K562 (cell line): Measurements from ENCODE around the gene GPR3. TPM values are rescaled to one million over a fixed set of nuclear protein-coding genes. Genes with fewer than 3 reads are reported as not detected.

Experiments used
- ATAC-seq: fragments of 200-7000 bp; cut with Tn5 transposase; 3 replicates; pipeline ENCODE4 v1.9.1; 2020; ENCODE audit warnings: moderate library complexity
- BruUV-seq: library from RNA; stranded (reverse); fragments of 400-500 nt; replicated peaks from 2 replicates; lab custom pipeline; 2021; lab: Mats Ljungman, UMichigan
- CTCF ChIA-PET: fragments of 300-600 bp; formaldehyde crosslinking; extraction: SDS; loops from one replicate; lab custom pipeline; 2021; ENCODE audit warnings: low intra/inter-chr PET ratio; lab: Yijun Ruan, JAX
- POLR2A ChIA-PET: fragments of 300-600, 350-650 bp; sonication (Branson Sonifier 250); formaldehyde crosslinking; extraction: SDS; loops from one replicate; lab custom pipeline; 2021; ENCODE audit warnings: antibody characterized with exemption, inconsistent platforms; lab: Yijun Ruan, JAX
- DNase-seq, 4 experiments: peaks; one replicate each; pipeline versions ENCODE4 v3.0.0 to v3.0.0-alpha.2; 2011 to 2018; ENCODE audit warnings: low spot score in 3 of 4, mixed read lengths in 3 of 4; ENCODE audit errors: extremely low read depth in 1 of 4
- FAIRE-seq: peaks from 2 replicates; lab custom pipeline; 2011; peaks lifted over from hg19 to GRCh38; lab: Jason Lieb, UNC
- H2AFZ ChIP-seq: 2 replicates; pipeline ENCODE4 v1.6.0; 2011; ENCODE audit warnings: low read depth, low read length, control low read depth, inconsistent platforms
- H3K27ac ChIP-seq: fragments of 200-600 bp; 3 replicates; pipeline ENCODE4 v1.8.0; 2011; ENCODE audit warnings: low read depth, mild to moderate bottlenecking, control low read depth, inconsistent platforms, low read length, moderate library complexity, mixed read lengths; ENCODE audit errors: extremely low read depth
- H3K27me3 ChIP-seq, 2 experiments: fragments of 300-600 bp in 1 of 2; 2 replicates in 1 of 2; 3 replicates in 1 of 2; pipeline versions ENCODE4 v1.6.0 to v1.8.0; 2011; ENCODE audit warnings: inconsistent platforms in 2 of 2, low read length in 2 of 2, mild to moderate bottlenecking in 1 of 2, mixed read lengths in 1 of 2, moderate library complexity in 1 of 2; ENCODE audit not compliant: control insufficient read depth in 2 of 2, insufficient read depth in 2 of 2
- H3K36me3 ChIP-seq: fragments of 300-600 bp; 3 replicates; pipeline ENCODE4 v1.8.0; 2011; ENCODE audit warnings: mild to moderate bottlenecking, low read length, inconsistent platforms; ENCODE audit not compliant: control insufficient read depth, insufficient read depth
- H3K4me1 ChIP-seq, 2 experiments: fragments of 200-600 bp in 1 of 2; replicated peaks in 1 of 2; 2 replicates in 1 of 2; 3 replicates in 1 of 2; pipeline versions ENCODE4 v1.5.1 to v1.8.0; 2011; ENCODE audit warnings: inconsistent platforms in 2 of 2, low read length in 2 of 2, mild to moderate bottlenecking in 1 of 2, mixed read lengths in 1 of 2, moderate library complexity in 1 of 2; ENCODE audit not compliant: control insufficient read depth in 2 of 2, insufficient read depth in 2 of 2
- H3K4me2 ChIP-seq: 2 replicates; pipeline ENCODE4 v1.6.1; 2011; ENCODE audit warnings: low read length, control low read depth, inconsistent platforms, mixed read lengths; ENCODE audit not compliant: insufficient read depth
- H3K4me3 ChIP-seq: fragments of 200-600 bp; sonication (generic), shearing (Covaris generic); 2 replicates; pipeline ENCODE4 v1.5.1; 2016; ENCODE audit warnings: control low read depth, inconsistent platforms
- H3K79me2 ChIP-seq: fragments of 200-600 bp; 3 replicates; pipeline ENCODE4 v1.8.0; 2011; ENCODE audit warnings: low read length, inconsistent platforms; ENCODE audit not compliant: control insufficient read depth, insufficient read depth
- H3K9ac ChIP-seq, 2 experiments: 2 replicates each; pipeline versions ENCODE4 v1.6.0 to v1.6.1; 2011; ENCODE audit warnings: low read depth in 2 of 2, low read length in 2 of 2, control low read depth in 1 of 2, inconsistent platforms in 1 of 2, mild to moderate bottlenecking in 1 of 2, mixed read lengths in 1 of 2; ENCODE audit not compliant: insufficient read depth in 1 of 2
- H3K9me1 ChIP-seq: one replicate; pipeline ENCODE4 v1.6.0; 2011; ENCODE audit warnings: inconsistent platforms, mild to moderate bottlenecking, low read length, moderate library complexity; ENCODE audit not compliant: control insufficient read depth, insufficient read depth
- H3K9me3 ChIP-seq: replicated peaks from 2 replicates; pipeline ENCODE4 v1.5.1; 2011; ENCODE audit warnings: low read depth, low read length, inconsistent platforms; ENCODE audit not compliant: control insufficient read depth, insufficient read depth
- H4K20me1 ChIP-seq: replicated peaks from 2 replicates; pipeline ENCODE4 v1.6.1; 2011; ENCODE audit warnings: low read length, inconsistent platforms, mixed read lengths; ENCODE audit not compliant: control insufficient read depth, insufficient read depth
- ARID1B ChIP-seq: fragments of 450-650 bp; IDR thresholded peaks from 2 replicates; pipeline ENCODE4 v1.6.1; 2016; ENCODE audit warnings: antibody characterized with exemption, mild to moderate bottlenecking, inconsistent platforms
- CGGBP1 ChIP-seq: fragments of 250-450 bp; sonication (Bioruptor Pico); IDR thresholded peaks from 2 replicates; pipeline ENCODE4 v1.9.0; 2021; ENCODE audit warnings: mild to moderate bottlenecking
- GTF2A2 ChIP-seq: IDR thresholded peaks from 2 replicates; pipeline ENCODE4 v1.6.1; 2016; ENCODE audit warnings: mild to moderate bottlenecking, missing genetic modification characterization, missing compliant biosample characterization
- KAT2B ChIP-seq: IDR thresholded peaks from one replicate; pipeline ENCODE4 v1.6.1; 2012; ENCODE audit warnings: low read depth, mild to moderate bottlenecking, control low read depth, inconsistent platforms, low read length, moderate library complexity
- KLF6 ChIP-seq: fragments of 250-450 bp; sonication (Bioruptor Pico); IDR thresholded peaks from 2 replicates; pipeline ENCODE4 v1.4.0; 2020; ENCODE audit warnings: mild to moderate bottlenecking, moderate library complexity, borderline replicate concordance
- MAZ ChIP-seq, 2 experiments: fragments of 450-650 bp in 1 of 2; sonication (generic) in 1 of 2; formaldehyde crosslinking; IDR thresholded peaks in 1 of 2; conservative IDR thresholded peaks in 1 of 2; 2 replicates each; pipeline versions ENCODE4 v1.4.0 to v1.5.0; 2020; ENCODE audit warnings: mild to moderate bottlenecking in 1 of 2, missing genetic modification reagents in 1 of 2
- NCOA4 ChIP-seq: fragments of 450-650 bp; IDR thresholded peaks from 2 replicates; pipeline ENCODE4 v1.6.1; 2018; ENCODE audit warnings: mild to moderate bottlenecking; ENCODE audit not compliant: partially characterized antibody
- NFYB ChIP-seq: IDR thresholded peaks from 2 replicates; pipeline ENCODE4 v1.6.1; 2011; ENCODE audit warnings: mild to moderate bottlenecking, moderate library complexity; ENCODE audit not compliant: insufficient read length; ENCODE audit errors: extremely low read depth
- NKRF ChIP-seq: fragments of 450-650 bp; IDR thresholded peaks from 2 replicates; pipeline ENCODE4 v1.6.1; 2016; ENCODE audit warnings: borderline replicate concordance
- SMAD3 ChIP-seq: fragments of 450-650 bp; formaldehyde crosslinking; conservative IDR thresholded peaks from 2 replicates; pipeline ENCODE4 v1.4.0; 2020; ENCODE audit warnings: mild to moderate bottlenecking
- STAT5B ChIP-seq: fragments of 250-450 bp; sonication (Bioruptor Pico); IDR thresholded peaks from 2 replicates; pipeline ENCODE4 v1.8.0; 2021; ENCODE audit warnings: mild to moderate bottlenecking, inconsistent platforms
- ZBED1 ChIP-seq: IDR thresholded peaks from 2 replicates; pipeline ENCODE4 v1.6.1; 2014
- ZNF395 ChIP-seq: fragments of 200-800 bp; sonication (Bioruptor generic); IDR thresholded peaks from 2 replicates; pipeline ENCODE4 v1.6.1; 2017; ENCODE audit warnings: missing genetic modification characterization, missing compliant biosample characterization
- ZNF586 ChIP-seq: fragments of 450-650 bp; formaldehyde crosslinking; conservative IDR thresholded peaks from 2 replicates; pipeline ENCODE4 v1.4.0; 2020; ENCODE audit warnings: mild to moderate bottlenecking, moderate library complexity
- ZNF707 ChIP-seq: fragments of 250-450 bp; sonication (Bioruptor Pico); conservative IDR thresholded peaks from 2 replicates; pipeline ENCODE4 v1.8.0; 2022; ENCODE audit warnings: inconsistent platforms, mild to moderate bottlenecking, moderate library complexity
- ZNF79 ChIP-seq: fragments of 250-450 bp; sonication (Bioruptor Pico); IDR thresholded peaks from 2 replicates; pipeline ENCODE4 v1.4.0; 2020; ENCODE audit warnings: low read depth, mild to moderate bottlenecking, moderate library complexity
- ZNF830 ChIP-seq: fragments of 250-450 bp; sonication (Bioruptor Pico); IDR thresholded peaks from 2 replicates; pipeline ENCODE4 v1.5.0; 2021; ENCODE audit warnings: mild to moderate bottlenecking
- WGBS: fragments of 100-300 bp; shearing (Covaris generic); methylation state at CpG from one replicate; pipeline ENCODE4 v1.1.6; 2016; ENCODE audit warnings: low coverage, mixed read lengths; ENCODE audit not compliant: insufficient coverage; ENCODE audit errors: missing lambda C conversion rate; 5-methylcytosine and 5-hydroxymethylcytosine counted together
- in situ Hi-C: fragments of 300-500 bp; cut with MboI; formaldehyde crosslinking; loops from 4 replicates; pipeline ENCODE4 v1.15.0; 2018; ENCODE audit warnings: inconsistent platforms, mixed read lengths
- intact Hi-C: fragments of 100-400 bp; cut with micrococcal nuclease; formaldehyde crosslinking; loops from 2 replicates; pipeline ENCODE4 v1.14.2; 2022
- polyA plus RNA-seq, 8 experiments: library from polyadenylated mRNA; depleted of rRNA in 4 of 8; stranded (reverse) in 5 of 8; unstranded in 3 of 8; fragments of >200 nt; fragmentation: Nextera tagmentation in 2 of 8; fragmentation: Illumina TruSeq in 1 of 8; extraction: Ambion mirVana in 2 of 8; extraction: Trizol in 1 of 8; gene quantifications; 2 replicates each; pipeline versions ENCODE4 v1.2.1 to v1.2.3, GENCODE V29; 2011 to 2014; ENCODE audit warnings: inconsistent platforms in 1 of 8, missing spikeins in 1 of 8
- total RNA-seq, 7 experiments: library from RNA; depleted of rRNA in 6 of 7; stranded (reverse); fragments of >200 nt in 6 of 7; fragmentation: Illumina TruSeq in 2 of 7; extraction: Trizol in 2 of 7; gene quantifications; 2 replicates each; pipeline versions ENCODE4 v1.2.1 to v1.2.3, GENCODE V29; 2011 to 2021; ENCODE audit warnings: low replicate concordance in 1 of 7

GPR3 gene
- total and polyA plus RNA-seq, 9 of the 15 experiments (the other 6 are each of a cell fraction or from before 2014, with no cell fraction given) = 0.24 to 11.5 (median 3.7) TPM

- TF ChIP-seq STAT5B (CRISPR knock-in tag) = no peak
- no peak for TF ChIP-seq ZBED1
- TF ChIP-seq ZNF707 (CRISPR knock-in tag) = no peak
- no peak for TF ChIP-seq ZNF830 (CRISPR knock-in tag)
Measured at GRCh38 chr1:27427329-27427728, 34.9 kb downstream of the GPR3 start (continued).

- H3K79me2 ChIP-seq = peaks cover 86% of the 10 kb centered on the region
- FAIRE-seq = no peak
- H3K4me3 ChIP-seq = no peak overlapping the region
- ATAC-seq = peak; percentile 14
- no peaks in the 10 kb centered on the region for H3K9me3 ChIP-seq
- no TSS peak for BruUV-seq
- in situ Hi-C loops = loop anchor here (10.0 kb wide), 1 partner anchor 177 kb away; the partner anchor contains the start of gene AHDC1
- H3K9me1 ChIP-seq = peaks cover 9% of the 10 kb centered on the region
- H3K4me2 ChIP-seq = peak overlapping the region; percentile 71
- peak overlapping the region; percentile 26; the same call in 1 of the 2 replicates for H2AFZ ChIP-seq
- no peak for DNase-seq
- peak overlapping the region; percentile 33 to 42; a peak in 3 of 4 replicates for H3K9ac ChIP-seq
- peaks cover 48% of the 10 kb centered on the region for H3K36me3 ChIP-seq
- H3K27me3 ChIP-seq = no peaks in the 10 kb centered on the region
- CTCF ChIA-PET = interaction anchor here (0.6 kb wide), 1 partner anchor 35 kb away, joined by 4 read pairs; the partner anchor contains the start of gene GPR3
- peak overlapping the region; percentile 81 for H3K27ac ChIP-seq
- H3K4me1 ChIP-seq = peaks cover 20 to 52% of the 10 kb centered on the region in 2 experiments
- intact Hi-C loops = loop anchor here (1.0 to 5.0 kb wide), 2 partner anchors 59 to 101 kb away; no protein-coding TSS in a partner anchor
- POLR2A ChIA-PET = interaction anchor here (0.5 to 3.4 kb wide), 9 partner anchors 10 to 210 kb away, joined by 3 to 17 read pairs (median 4); partner anchors contain the start of gene AHDC1
- WGBS = 50% methylated on average over 2 of the region's 2 CpGs
- peaks cover 5% of the 10 kb centered on the region; the same call in 1 of the 2 replicates for H4K20me1 ChIP-seq
- no peak for TF ChIP-seq NFYB
- no peak for TF ChIP-seq ZNF586 (CRISPR knock-in tag)
- TF ChIP-seq ZNF79 (CRISPR knock-in tag) = no peak
- TF ChIP-seq KLF6 (CRISPR knock-in tag) = 0 out of 2 replicates have a peak, but pooled peaks have one; percentile 18
- no peak for TF ChIP-seq KAT2B
- TF ChIP-seq SMAD3 = 0 out of 2 replicates have a peak, but pooled peaks have one; percentile 18
- TF ChIP-seq ARID1B = no peak
- no peak for TF ChIP-seq CGGBP1 (CRISPR knock-in tag)
- no peak for TF ChIP-seq NKRF
- TF ChIP-seq MAZ (CRISPR knock-in tag; conservative IDR thresholded peaks at IDR 0.05 in 1 of 2, IDR thresholded peaks at IDR 0.05 in 1 of 2) = 0 out of 4 replicates have a peak, but pooled peaks of 1 of the 2 experiments have one; percentile 32
- TF ChIP-seq ZBED1 = no peak
- TF ChIP-seq ZNF395 (CRISPR knock-in tag) = 0 out of 2 replicates have a peak, but pooled peaks have one; percentile 2
- no peak for TF ChIP-seq GTF2A2 (tag)
- TF ChIP-seq NCOA4 = no peak
Measured at GRCh38 chr1:27427816-27428315, 35.4 kb downstream of the GPR3 start.
